Measurements from ENCODE around the gene PXMP4. TPM values are rescaled to one million over a fixed set of nuclear protein-coding genes. Genes with fewer than 3 reads are reported as not detected.

Gene PXMP4
- total RNA-seq, 1 experiment from 2014 or later = 7.5 TPM

DNA sequence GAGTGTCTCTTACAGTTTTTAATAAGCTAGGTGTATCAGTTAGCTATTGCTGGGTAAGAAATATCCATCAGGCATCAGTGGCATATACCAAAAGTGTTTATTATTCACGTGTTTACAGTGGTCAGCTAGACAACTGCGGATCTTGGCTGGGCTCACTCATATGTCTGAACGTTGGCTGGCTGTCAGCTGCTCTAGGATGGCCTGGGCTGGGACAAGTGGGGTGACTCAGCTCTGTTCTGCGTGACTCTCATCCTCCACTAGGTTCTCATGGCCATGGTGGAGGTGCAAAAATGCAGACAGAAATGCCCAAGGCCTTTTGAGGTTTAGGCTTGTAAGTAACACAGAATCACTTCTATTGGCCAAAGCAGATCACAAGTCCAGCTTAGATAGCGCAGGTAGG, 33.7 kb upstream of the PXMP4 start:
- Histone ChIP-seq H3K9me3 (ENCODE audit: low read depth, low read length, poor library complexity, severe bottlenecking) (no peaks in the 10 kb centered on the region), H3K4me3 (ENCODE audit: low read depth, low read length, poor library complexity, severe bottlenecking) (no peak overlapping the region), H3K36me3 (ENCODE audit: insufficient read depth, low read length, poor library complexity, severe bottlenecking) (peaks cover 6% of the 10 kb centered on the region), H3K27ac (ENCODE audit: low read depth, low read length, poor library complexity, severe bottlenecking) (no peak overlapping the region), H3K4me1 (ENCODE audit: insufficient read depth, low read length, poor library complexity, severe bottlenecking) (no peaks in the 10 kb centered on the region), H3K27me3 (replicated peaks; ENCODE audit: insufficient read depth, low read depth, low read length, poor library complexity) (no peaks in the 10 kb centered on the region)
- BruUV-seq (replicated peaks) = no TSS peak
- CTCF ChIA-PET = no interaction called here
- no peak for DNase-seq (ENCODE audit: low spot score)
- TF ChIP-seq, protein P1, sequence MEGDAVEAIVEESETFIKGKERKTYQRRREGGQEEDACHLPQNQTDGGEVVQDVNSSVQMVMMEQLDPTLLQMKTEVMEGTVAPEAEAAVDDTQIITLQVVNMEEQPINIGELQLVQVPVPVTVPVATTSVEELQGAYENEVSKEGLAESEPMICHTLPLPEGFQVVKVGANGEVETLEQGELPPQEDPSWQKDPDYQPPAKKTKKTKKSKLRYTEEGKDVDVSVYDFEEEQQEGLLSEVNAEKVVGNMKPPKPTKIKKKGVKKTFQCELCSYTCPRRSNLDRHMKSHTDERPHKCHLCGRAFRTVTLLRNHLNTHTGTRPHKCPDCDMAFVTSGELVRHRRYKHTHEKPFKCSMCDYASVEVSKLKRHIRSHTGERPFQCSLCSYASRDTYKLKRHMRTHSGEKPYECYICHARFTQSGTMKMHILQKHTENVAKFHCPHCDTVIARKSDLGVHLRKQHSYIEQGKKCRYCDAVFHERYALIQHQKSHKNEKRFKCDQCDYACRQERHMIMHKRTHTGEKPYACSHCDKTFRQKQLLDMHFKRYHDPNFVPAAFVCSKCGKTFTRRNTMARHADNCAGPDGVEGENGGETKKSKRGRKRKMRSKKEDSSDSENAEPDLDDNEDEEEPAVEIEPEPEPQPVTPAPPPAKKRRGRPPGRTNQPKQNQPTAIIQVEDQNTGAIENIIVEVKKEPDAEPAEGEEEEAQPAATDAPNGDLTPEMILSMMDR (conservative IDR thresholded peaks at IDR 0.05; ENCODE audit: low read depth, low read length) = no peak
- TF ChIP-seq EZH2 (IDR thresholded peaks at IDR 0.05; ENCODE audit: borderline replicate concordance, low read depth, low read length, poor library complexity, severe bottlenecking) = no peak
- POLR2A ChIA-PET (ENCODE audit: low non-redundant PET) = no interaction called here
- intact Hi-C loops (cut with micrococcal nuclease; ENCODE audit: unreplicated experiment) = no loop called here

DNA sequence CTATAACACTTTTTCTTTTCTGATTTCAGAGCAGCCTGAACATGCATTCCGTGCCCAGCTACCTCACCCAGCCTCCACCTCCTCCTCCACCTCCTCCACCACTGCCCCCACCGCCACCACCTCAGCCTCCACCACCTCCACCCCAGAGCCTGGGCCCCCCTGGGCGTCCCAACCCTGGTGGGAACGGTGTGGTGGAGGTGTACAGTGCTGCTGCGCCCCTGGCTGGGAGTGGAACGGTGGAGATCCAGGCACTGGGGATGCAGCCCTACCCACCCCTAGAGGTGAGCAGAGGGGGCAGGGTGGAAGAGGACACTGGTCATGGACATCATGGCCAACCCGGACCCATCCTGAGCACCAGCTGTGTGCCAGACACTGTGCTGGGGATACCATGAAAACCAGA, 33.0 kb upstream of the PXMP4 start:
- peaks cover 6% of the 10 kb centered on the region for H3K36me3 ChIP-seq (ENCODE audit: insufficient read depth, low read length, poor library complexity, severe bottlenecking)
- no peaks in the 10 kb centered on the region for H3K27me3 ChIP-seq (replicated peaks; ENCODE audit: insufficient read depth, low read depth, low read length, poor library complexity)
- H3K27ac ChIP-seq (ENCODE audit: low read depth, low read length, poor library complexity, severe bottlenecking) = no peak overlapping the region
- CTCF ChIA-PET = no interaction called here
- no TSS peak for BruUV-seq (replicated peaks)
- no peak for DNase-seq (ENCODE audit: low spot score)
- POLR2A ChIA-PET (ENCODE audit: low non-redundant PET) = no interaction called here
- no peaks in the 10 kb centered on the region for H3K9me3 ChIP-seq (ENCODE audit: low read depth, low read length, poor library complexity, severe bottlenecking)
- no peak for TF ChIP-seq EZH2 (IDR thresholded peaks at IDR 0.05; ENCODE audit: borderline replicate concordance, low read depth, low read length, poor library complexity, severe bottlenecking)
- TF ChIP-seq, protein P1 (conservative IDR thresholded peaks at IDR 0.05; ENCODE audit: low read depth, low read length) = no peak
- no peaks in the 10 kb centered on the region for H3K4me1 ChIP-seq (ENCODE audit: insufficient read depth, low read length, poor library complexity, severe bottlenecking)
- H3K4me3 ChIP-seq (ENCODE audit: low read depth, low read length, poor library complexity, severe bottlenecking) = no peak overlapping the region
- intact Hi-C loops (cut with micrococcal nuclease; ENCODE audit: unreplicated experiment) = no loop called here

DNA sequence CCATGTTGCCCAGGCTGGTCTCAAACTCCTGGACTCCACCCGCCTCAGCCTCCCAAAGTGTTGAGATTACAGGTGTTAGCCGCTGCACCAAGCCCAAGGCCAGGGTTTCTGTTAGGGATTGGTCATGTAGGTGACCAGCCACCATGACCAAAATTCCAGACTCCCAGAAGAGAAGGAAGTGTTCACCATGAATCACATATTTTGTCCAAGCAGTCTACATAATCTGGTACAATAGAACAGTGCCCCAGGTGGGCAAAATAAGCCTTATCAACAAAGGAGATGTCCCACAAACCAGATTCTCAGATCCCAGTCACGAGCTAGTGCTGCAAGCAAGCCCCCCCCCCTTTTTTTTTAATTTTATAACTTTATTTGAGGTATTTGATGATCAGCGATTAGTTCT, 31.7 kb upstream of the PXMP4 start:
- Histone ChIP-seq H3K4me1 (ENCODE audit: insufficient read depth, low read length, poor library complexity, severe bottlenecking) (no peaks in the 10 kb centered on the region), H3K9me3 (ENCODE audit: low read depth, low read length, poor library complexity, severe bottlenecking) (no peaks in the 10 kb centered on the region), H3K4me3 (ENCODE audit: low read depth, low read length, poor library complexity, severe bottlenecking) (no peak overlapping the region), H3K36me3 (ENCODE audit: insufficient read depth, low read length, poor library complexity, severe bottlenecking) (peaks cover 6% of the 10 kb centered on the region), H3K27ac (ENCODE audit: low read depth, low read length, poor library complexity, severe bottlenecking) (no peak overlapping the region), H3K27me3 (replicated peaks; ENCODE audit: insufficient read depth, low read depth, low read length, poor library complexity) (no peaks in the 10 kb centered on the region)
- TF ChIP-seq, protein P1 (conservative IDR thresholded peaks at IDR 0.05; ENCODE audit: low read depth, low read length) = no peak
- no peak for TF ChIP-seq EZH2 (IDR thresholded peaks at IDR 0.05; ENCODE audit: borderline replicate concordance, low read depth, low read length, poor library complexity, severe bottlenecking)
- no TSS peak for BruUV-seq (replicated peaks)
- no peak for DNase-seq (ENCODE audit: low spot score)
- intact Hi-C loops (cut with micrococcal nuclease; ENCODE audit: unreplicated experiment) = no loop called here
- ChIA-PET POLR2A (ENCODE audit: low non-redundant PET) (interaction anchor here (0.6 kb wide), 1 partner anchor 32 kb away, joined by 3 read pairs; the partner anchor contains the start of gene PXMP4), CTCF (interaction anchor here (0.7 kb wide), 1 partner anchor 955 kb away, joined by 5 read pairs; no protein-coding TSS in a partner anchor)

Measured in A673 (cell line).